Epithelial cell of proximal tubule (primary cell): ENCODE results near the gene S100B. TPM values are rescaled to one million over a fixed set of nuclear protein-coding genes. Genes with fewer than 3 reads are reported as not detected.

Experiments used
- DNase-seq: peaks from one replicate; pipeline ENCODE4 v3.0.0-alpha.2; 2011; ENCODE audit warnings: low read depth
- H3K4me3 ChIP-seq: 2 replicates; pipeline ENCODE4 v1.5.1; 2011; ENCODE audit warnings: low read depth, mild to moderate bottlenecking, low read length
- CTCF ChIP-seq: conservative IDR thresholded peaks from 2 replicates; pipeline ENCODE4 v1.5.1; 2012; ENCODE audit warnings: low read depth, mild to moderate bottlenecking, low read length
- total RNA-seq: library from RNA; depleted of rRNA; stranded (reverse); fragments of >200 nt; gene quantifications from 2 replicates; pipeline ENCODE4 v1.2.3, GENCODE V29; 2015

The S100B gene
- total RNA-seq, 1 donor from 2014 or later: not detected

GRCh38 chr21:46561445-46562090, 43.3 kb downstream of the S100B start:
- no peak for DNase-seq
- TF ChIP-seq CTCF: no peak
- no peak overlapping the region for H3K4me3 ChIP-seq

GRCh38 chr21:46560568-46561444, 44.1 kb downstream of the S100B start:
- no peak for DNase-seq
- no peak for TF ChIP-seq CTCF
- no peak overlapping the region for H3K4me3 ChIP-seq

- no peak overlapping the region for H3K4me3 ChIP-seq
- DNase-seq: no peak
- TF ChIP-seq CTCF: no peak
Observed at GRCh38 chr21:46559291-46559983, 45.4 kb downstream of the S100B start.

- no peak overlapping the region for H3K4me3 ChIP-seq
- DNase-seq: no peak
- no peak for TF ChIP-seq CTCF
Observed at GRCh38 chr21:46557919-46558392, 46.9 kb downstream of the S100B start.

GRCh38 chr21:46557469-46557868, 47.4 kb downstream of the S100B start:
- H3K4me3 ChIP-seq: no peak overlapping the region
- DNase-seq: no peak
- no peak for TF ChIP-seq CTCF

- no peak for TF ChIP-seq CTCF
- DNase-seq: no peak
- no peak overlapping the region for H3K4me3 ChIP-seq
Observed at GRCh38 chr21:46556802-46557201, 48.1 kb downstream of the S100B start.
